SK-N-DZ (cell line): ENCODE data around the gene ACOXL.

Source experiments
- DNase-seq: peaks from one replicate; pipeline ENCODE4 v3.0.0-alpha.2; 2015; ENCODE audit warnings: low spot score

The ACOXL gene

GRCh38 chr2:110970201-110970600 is 237.8 kb downstream of the ACOXL start:
- no peak for DNase-seq

- no peak for DNase-seq
Measured at GRCh38 chr2:110971811-110972210, 239.4 kb downstream of the ACOXL start.

GRCh38 chr2:110973262-110973661 is 240.9 kb downstream of the ACOXL start:
- DNase-seq: no peak

- DNase-seq: no peak
Measured at GRCh38 chr2:110977403-110977802, 245.0 kb downstream of the ACOXL start.

- no peak for DNase-seq
Measured at GRCh38 chr2:110978148-110978547, 245.8 kb downstream of the ACOXL start.

GRCh38 chr2:110978756-110979470 is 246.5 kb downstream of the ACOXL start:
- no peak for DNase-seq

- no peak for DNase-seq
Measured at GRCh38 chr2:110979471-110980338, 247.3 kb downstream of the ACOXL start.

- no peak for DNase-seq
Measured at GRCh38 chr2:110980339-110981062, 248.1 kb downstream of the ACOXL start.

- no peak for DNase-seq
Measured at GRCh38 chr2:110983133-110983532, 250.8 kb downstream of the ACOXL start.

GRCh38 chr2:110984694-110985490 is 252.5 kb downstream of the ACOXL start:
- DNase-seq: no peak

GRCh38 chr2:110990440-110990839 is 258.1 kb downstream of the ACOXL start:
- DNase-seq: no peak

- DNase-seq: no peak
Measured at GRCh38 chr2:110991911-110992310, 259.5 kb downstream of the ACOXL start.

GRCh38 chr2:110992886-110993285 is 260.5 kb downstream of the ACOXL start:
- DNase-seq: no peak

- no peak for DNase-seq
Measured at GRCh38 chr2:110993557-110994231, 261.3 kb downstream of the ACOXL start.

- no peak for DNase-seq
Measured at GRCh38 chr2:110994250-110994961, 262.0 kb downstream of the ACOXL start.

- DNase-seq: no peak
Measured at GRCh38 chr2:110995911-110996310, 263.5 kb downstream of the ACOXL start.

- DNase-seq: no peak
Measured at GRCh38 chr2:110997331-110998045, 265.1 kb downstream of the ACOXL start.

- no peak for DNase-seq
Measured at GRCh38 chr2:110998311-110998710, 265.9 kb downstream of the ACOXL start.

GRCh38 chr2:110999626-111000025 is 267.3 kb downstream of the ACOXL start:
- no peak for DNase-seq
